GM12878 (cell line): ENCODE measurements around the gene HIVEP3. TPM values are rescaled to one million over a fixed set of nuclear protein-coding genes. Genes with fewer than 3 reads are reported as not detected.

ENCODE experiments used
- ATAC-seq: fragments of 200-7000 bp; cut with Tn5 transposase; 3 replicates; pipeline ENCODE4 v1.9.1; 2020; ENCODE audit warnings: mild to moderate bottlenecking, moderate library complexity
- BruUV-seq: library from RNA; stranded (reverse); fragments of 400-500 nt; replicated peaks from 2 replicates; lab custom pipeline; 2021; lab: Mats Ljungman, UMichigan
- CTCF ChIA-PET: fragments of 300-600 bp; sonication (Branson Sonifier 250); formaldehyde crosslinking; extraction: SDS; loops from one replicate; lab custom pipeline; 2021; ENCODE audit warnings: inconsistent platforms; lab: Yijun Ruan, JAX
- POLR2A ChIA-PET: fragments of 350-600 bp; formaldehyde crosslinking; extraction: SDS; loops from one replicate; lab custom pipeline; 2021; ENCODE audit warnings: inconsistent platforms; lab: Charles Lee
- RAD21 ChIA-PET: fragments of 300-600 bp; sonication (Branson Sonifier 250); formaldehyde crosslinking; loops from one replicate; lab custom pipeline; 2023; ENCODE audit warnings: antibody characterized with exemption; ENCODE audit not compliant: unreplicated experiment; lab: Charles Lee
- SMC1A ChIA-PET: fragments of 300-600 bp; sonication (Branson Sonifier 250); formaldehyde crosslinking; loops from one replicate; lab custom pipeline; 2023; ENCODE audit not compliant: unreplicated experiment, uncharacterized antibody; lab: Charles Lee
- DNase-seq: peaks from one replicate; pipeline ENCODE4 v3.0.0-alpha.2; 2011; ENCODE audit warnings: low read depth, low spot score
- FAIRE-seq: peaks from 3 replicates; lab custom pipeline; 2011; peaks lifted over from hg19 to GRCh38; lab: Jason Lieb, UNC
- H2AFZ ChIP-seq: 2 replicates; pipeline ENCODE4 v1.6.0; 2011; ENCODE audit warnings: low read depth, low read length, control low read depth; ENCODE audit not compliant: control insufficient read depth
- H3K27ac ChIP-seq: 2 replicates; pipeline ENCODE4 v1.5.1; 2011; ENCODE audit warnings: control low read depth; ENCODE audit not compliant: control insufficient read depth, insufficient read depth
- H3K27me3 ChIP-seq, 2 experiments: replicated peaks in 1 of 2; 2 replicates each; pipeline versions ENCODE4 v1.6.0 to v1.6.1; 2011; ENCODE audit warnings: low read length in 1 of 2; ENCODE audit not compliant: control insufficient read depth in 2 of 2, insufficient read depth in 2 of 2
- H3K36me3 ChIP-seq, 2 experiments: 2 replicates each; pipeline ENCODE4 v1.5.1; 2011; ENCODE audit warnings: low read length in 1 of 2; ENCODE audit not compliant: control insufficient read depth in 2 of 2, insufficient read depth in 2 of 2
- H3K4me1 ChIP-seq: 2 replicates; pipeline ENCODE4 v1.6.1; 2011; ENCODE audit warnings: mild to moderate bottlenecking, low read length, moderate library complexity, mixed read lengths; ENCODE audit not compliant: control insufficient read depth, insufficient read depth
- H3K4me2 ChIP-seq: 2 replicates; pipeline ENCODE4 v1.6.0; 2011; ENCODE audit warnings: control low read depth; ENCODE audit not compliant: control insufficient read depth, insufficient read depth
- H3K4me3 ChIP-seq: fragments of 200-600 bp; sonication (generic); 2 replicates; pipeline ENCODE4 v1.5.1; 2016
- H3K79me2 ChIP-seq: 2 replicates; pipeline ENCODE4 v1.6.0; 2011; ENCODE audit warnings: low read length; ENCODE audit not compliant: control insufficient read depth, insufficient read depth
- H3K9ac ChIP-seq: 2 replicates; pipeline ENCODE4 v1.8.0; 2011; ENCODE audit warnings: low read length, control low read depth, mixed read lengths; ENCODE audit not compliant: control insufficient read depth, insufficient read depth
- H3K9me3 ChIP-seq: replicated peaks from 3 replicates; pipeline ENCODE4 v1.5.1; 2011; ENCODE audit warnings: mild to moderate bottlenecking, low read length; ENCODE audit not compliant: control insufficient read depth, insufficient read depth
- H4K20me1 ChIP-seq: 2 replicates; pipeline ENCODE4 v1.6.0; 2011; ENCODE audit not compliant: control insufficient read depth, insufficient read depth
- CTCF ChIP-seq, 3 experiments: IDR thresholded peaks in 2 of 3; conservative IDR thresholded peaks in 1 of 3; 2 replicates each; pipeline ENCODE4 v1.5.1; 2011; ENCODE audit warnings: low read depth in 3 of 3, low read length in 3 of 3, mild to moderate bottlenecking in 3 of 3, control low read depth in 2 of 3, moderate library complexity in 2 of 3, inconsistent platforms in 1 of 3, mixed read lengths in 1 of 3; ENCODE audit not compliant: control insufficient read depth in 2 of 3, insufficient read depth in 1 of 3; ENCODE audit errors: extremely low read depth in 1 of 3
- DPF2 ChIP-seq: fragments of 450-650 bp; IDR thresholded peaks from 2 replicates; pipeline ENCODE4 v1.6.1; 2017; ENCODE audit warnings: mild to moderate bottlenecking
- E2F4 ChIP-seq: IDR thresholded peaks from 2 replicates; pipeline ENCODE4 v1.6.1; 2012; ENCODE audit warnings: low read depth, low read length, improper control_type of control experiment
- FOXM1 ChIP-seq: IDR thresholded peaks from 2 replicates; pipeline ENCODE4 v1.6.1; 2012; ENCODE audit warnings: low read depth, mild to moderate bottlenecking, inconsistent platforms, low read length, moderate library complexity
- NBN ChIP-seq: fragments of 450-650 bp; IDR thresholded peaks from 2 replicates; pipeline ENCODE4 v1.6.1; 2016
- RAD21 ChIP-seq: IDR thresholded peaks from 2 replicates; pipeline ENCODE4 v1.6.1; 2011; ENCODE audit warnings: mild to moderate bottlenecking, low read depth, low read length, moderate library complexity; ENCODE audit not compliant: insufficient read depth
- YY1 ChIP-seq: IDR thresholded peaks from 2 replicates; pipeline ENCODE4 v1.6.1; 2011; ENCODE audit warnings: low read depth, mild to moderate bottlenecking, low read length
- WGBS: methylation state at CpG from one replicate; pipeline ENCODE4 v1.1.6; 2016; ENCODE audit warnings: low lambda C conversion rate; ENCODE audit not compliant: insufficient replicate concordance, insufficient coverage; ENCODE audit errors: missing lambda C conversion rate; 5-methylcytosine and 5-hydroxymethylcytosine counted together
- in situ Hi-C: fragments of 300-500 bp; cut with MboI; formaldehyde crosslinking; loops from 9 replicates; pipeline ENCODE4 v1.14.3; 2018; ENCODE audit warnings: mixed read lengths
- intact Hi-C: fragments of 100-400 bp; cut with micrococcal nuclease; formaldehyde crosslinking; loops from one replicate; pipeline ENCODE4 v1.14.2; 2022; ENCODE audit not compliant: unreplicated experiment
- polyA plus RNA-seq, 11 experiments: library from polyadenylated mRNA; depleted of rRNA in 4 of 11; unstranded in 6 of 11; stranded (reverse) in 5 of 11; fragments of >200 nt; fragmentation: Nextera tagmentation in 4 of 11; fragmentation: Illumina TruSeq in 1 of 11; extraction: Ambion mirVana in 4 of 11; extraction: Trizol in 1 of 11; gene quantifications; 1 replicate in 1 of 11; 2 replicates in 10 of 11; pipeline versions ENCODE4 v1.2.1 to v1.2.3, GENCODE V29; 2011 to 2016; ENCODE audit warnings: inconsistent platforms in 2 of 11, missing spikeins in 2 of 11, low read depth in 1 of 11
- total RNA-seq, 4 experiments: library from RNA; depleted of rRNA in 3 of 4; stranded (reverse); fragments of >200 nt in 3 of 4; fragmentation: Illumina TruSeq in 1 of 4; extraction: Trizol in 1 of 4; gene quantifications; 2 replicates each; pipeline versions ENCODE4 v1.2.1 to v1.2.3, GENCODE V29; 2013 to 2021

HIVEP3 gene
- total and polyA plus RNA-seq, 10 of the 15 experiments (the other 5 are each of a cell fraction or from before 2014, with no cell fraction given), result 1.8 to 13.6 (median 3.8) TPM

- in situ Hi-C loops (no loop called here), intact Hi-C loops (no loop called here)
- no peak overlapping the region for H3K4me3 ChIP-seq
- H3K9ac ChIP-seq, result no peak overlapping the region
- H3K79me2 ChIP-seq, result no peaks in the 10 kb centered on the region
- H4K20me1 ChIP-seq, result no peaks in the 10 kb centered on the region
- H3K4me2 ChIP-seq, result no peak overlapping the region
- peaks cover 0 to 1% of the 10 kb centered on the region in 2 experiments; a peak in 2 of 4 replicates for H3K27me3 ChIP-seq
- no peaks in the 10 kb centered on the region for H3K9me3 ChIP-seq
- CTCF ChIA-PET, result interaction anchor here (0.6 to 7.4 kb wide), 17 partner anchors 9 to 769 kb away, joined by 3 to 59 read pairs (median 4); partner anchors contain the start of gene EDN2
- no peak for FAIRE-seq
- POLR2A ChIA-PET, result interaction anchor here (0.8 kb wide), 2 partner anchors 9 to 16 kb away, joined by 3 to 4 read pairs; no protein-coding TSS in a partner anchor
- RAD21 ChIA-PET, result interaction anchor here (1.1 to 1.2 kb wide), 2 partner anchors 9 to 23 kb away, joined by 3 to 4 read pairs; no protein-coding TSS in a partner anchor
- SMC1A ChIA-PET, result interaction anchor here (0.8 to 1.8 kb wide), 3 partner anchors 9 to 132 kb away, joined by 3 to 7 read pairs (median 3); no protein-coding TSS in a partner anchor
- 11% methylated on average over 7 of the region's 7 CpGs for WGBS
- H2AFZ ChIP-seq, result no peak overlapping the region
- no peak overlapping the region for H3K27ac ChIP-seq
- no peak for TF ChIP-seq E2F4
- peak; percentile 24; the same call in 1 of the 2 replicates for TF ChIP-seq FOXM1
- no peak for TF ChIP-seq NBN
- 0 out of 2 replicates have a peak, but pooled peaks have one; percentile 30 for TF ChIP-seq DPF2
- TF ChIP-seq YY1, result 0 out of 2 replicates have a peak, but pooled peaks have one; percentile 27
- TF ChIP-seq RAD21, result 0 out of 2 replicates have a peak, but pooled peaks have one; percentile 7
- TF ChIP-seq CTCF (IDR thresholded peaks at IDR 0.05 in 2 of 3, conservative IDR thresholded peaks at IDR 0.05 in 1 of 3; ENCODE audit: control insufficient read depth in 2 of 3, extremely low read depth in 1 of 3, insufficient read depth in 1 of 3, low read depth in 3 of 3, low read length in 3 of 3), result peak; percentile 43 to 71 (median 68)
- DNase-seq, result no peak
- peaks cover 5% of the 10 kb centered on the region for H3K4me1 ChIP-seq
- BruUV-seq, result no TSS peak
- ATAC-seq, result peak; percentile 27
- H3K36me3 ChIP-seq, result no peaks in the 10 kb centered on the region
Observed at GRCh38 chr1:41492341-41492848, 426.3 kb downstream of the HIVEP3 start.
